HepG2 (cell line): ENCODE results near the gene MZT1. TPM values are rescaled to one million over a fixed set of nuclear protein-coding genes. Genes with fewer than 3 reads are reported as not detected.

ENCODE experiments used
- FOXK1 ChIP-seq: sonication (generic); formaldehyde crosslinking; IDR thresholded peaks from 2 replicates; pipeline ENCODE4 v1.4.0; 2020; ENCODE audit warnings: low read depth, missing genetic modification reagents, borderline replicate concordance
- GATAD1 ChIP-seq: IDR thresholded peaks from 2 replicates; pipeline ENCODE4 v1.6.1; 2016; ENCODE audit warnings: missing genetic modification reagents, missing compliant biosample characterization
- GZF1 ChIP-seq: sonication (generic); formaldehyde crosslinking; IDR thresholded peaks from 2 replicates; pipeline ENCODE4 v1.5.1; 2020; ENCODE audit warnings: mild to moderate bottlenecking, missing genetic modification reagents
- KLF11 ChIP-seq: IDR thresholded peaks from 2 replicates; pipeline ENCODE4 v1.6.1; 2016; ENCODE audit warnings: missing compliant biosample characterization
- MIER3 ChIP-seq: IDR thresholded peaks from 2 replicates; pipeline ENCODE4 v1.6.1; 2016; ENCODE audit warnings: missing compliant biosample characterization, borderline replicate concordance
- MTF2 ChIP-seq: sonication (generic); formaldehyde crosslinking; IDR thresholded peaks from 2 replicates; pipeline ENCODE4 v1.5.0; 2020; ENCODE audit warnings: missing genetic modification reagents, borderline replicate concordance
- NFATC3 ChIP-seq: sonication (generic); formaldehyde crosslinking; IDR thresholded peaks from 2 replicates; pipeline ENCODE4 v1.5.1; 2020; ENCODE audit warnings: mild to moderate bottlenecking, missing genetic modification reagents
- SNAI1 ChIP-seq: sonication (generic); formaldehyde crosslinking; IDR thresholded peaks from 2 replicates; pipeline ENCODE4 v1.5.0; 2020; ENCODE audit warnings: mild to moderate bottlenecking, missing genetic modification reagents, borderline replicate concordance
- SPEN ChIP-seq: sonication (generic); formaldehyde crosslinking; IDR thresholded peaks from 2 replicates; pipeline ENCODE4 v1.5.1; 2020; ENCODE audit warnings: low read depth, mild to moderate bottlenecking, missing genetic modification reagents
- SRSF9 ChIP-seq: fragments of 200-400 bp; formaldehyde crosslinking; IDR thresholded peaks from 2 replicates; pipeline ENCODE4 v1.6.1; 2018; ENCODE audit warnings: borderline replicate concordance, mild to moderate bottlenecking, low read depth, low read length; ENCODE audit not compliant: insufficient read depth, poor library complexity, severe bottlenecking
- TCF7L2 ChIP-seq: IDR thresholded peaks from 2 replicates; pipeline ENCODE4 v1.6.1; 2011; ENCODE audit warnings: mild to moderate bottlenecking, low read depth, low read length, moderate library complexity
- TMF1 ChIP-seq: sonication (generic); formaldehyde crosslinking; IDR thresholded peaks from 2 replicates; pipeline ENCODE4 v1.8.1; 2022; ENCODE audit warnings: low read depth, missing genetic modification reagents
- ZFP36L2 ChIP-seq: sonication (generic); formaldehyde crosslinking; IDR thresholded peaks from 2 replicates; pipeline ENCODE4 v1.4.0; 2020; ENCODE audit warnings: missing genetic modification reagents
- ZNF180 ChIP-seq: sonication (generic); formaldehyde crosslinking; IDR thresholded peaks from 2 replicates; pipeline ENCODE4 v1.4.0; 2020; ENCODE audit warnings: low read depth, missing genetic modification reagents, borderline replicate concordance
- ZNF234 ChIP-seq: sonication (generic); formaldehyde crosslinking; conservative IDR thresholded peaks from 2 replicates; pipeline ENCODE4 v1.5.1; 2020; ENCODE audit warnings: mild to moderate bottlenecking, missing genetic modification reagents
- ZNF260 ChIP-seq: sonication (generic); formaldehyde crosslinking; IDR thresholded peaks from 2 replicates; pipeline ENCODE4 v1.4.0; 2020; ENCODE audit warnings: missing genetic modification reagents, low read depth, mild to moderate bottlenecking, borderline replicate concordance
- ZNF605 ChIP-seq: sonication (generic); formaldehyde crosslinking; IDR thresholded peaks from 2 replicates; pipeline ENCODE4 v1.8.0; 2022; ENCODE audit warnings: mild to moderate bottlenecking, missing genetic modification reagents
- ZNF607 ChIP-seq: sonication (generic); formaldehyde crosslinking; IDR thresholded peaks from 2 replicates; pipeline ENCODE4 v1.5.1; 2020; ENCODE audit warnings: missing genetic modification reagents, mild to moderate bottlenecking, borderline replicate concordance
- polyA plus RNA-seq, 8 experiments: library from polyadenylated mRNA; depleted of rRNA in 3 of 8; stranded (reverse) in 7 of 8; unstranded in 1 of 8; fragments of >200 nt; fragmentation: Illumina TruSeq in 4 of 8; extraction: Trizol in 4 of 8; gene quantifications; 2 replicates each; pipeline versions ENCODE4 v1.2.1 to v1.2.3, GENCODE V29; 2011 to 2016; ENCODE audit warnings: low read depth in 4 of 8, missing spikeins in 1 of 8, mixed read lengths in 1 of 8; ENCODE audit not compliant: insufficient read depth in 1 of 8
- total RNA-seq, 5 experiments: library from RNA; depleted of rRNA; stranded (reverse); fragments of >200 nt; fragmentation: Illumina TruSeq; extraction: Trizol; gene quantifications; 2 replicates each; pipeline ENCODE4 v1.2.3, GENCODE V29; 2016; ENCODE audit warnings: low read depth in 1 of 5
- TF ChIP-seq, protein P1 (sequence below): sonication (generic); formaldehyde crosslinking; IDR thresholded peaks from 2 replicates; pipeline ENCODE4 v1.4.0; 2020; ENCODE audit warnings: missing genetic modification reagents
- TF ChIP-seq, protein P2 (sequence below): sonication (generic); IDR thresholded peaks from 2 replicates; pipeline ENCODE4 v1.6.1; 2016; ENCODE audit warnings: low read depth, borderline replicate concordance
- TF ChIP-seq, protein P3 (sequence below): sonication (generic); formaldehyde crosslinking; IDR thresholded peaks from 2 replicates; pipeline ENCODE4 v1.4.0; 2020; ENCODE audit warnings: low read depth, mild to moderate bottlenecking, missing genetic modification reagents
- TF ChIP-seq, protein P4 (sequence below): sonication (generic); formaldehyde crosslinking; IDR thresholded peaks from 2 replicates; pipeline ENCODE4 v1.4.0; 2020; ENCODE audit warnings: mild to moderate bottlenecking, missing genetic modification reagents
- TF ChIP-seq, protein P5 (sequence below): sonication (generic); formaldehyde crosslinking; IDR thresholded peaks from 2 replicates; pipeline ENCODE4 v1.8.0; 2022; ENCODE audit warnings: missing genetic modification reagents, mild to moderate bottlenecking, moderate library complexity, borderline replicate concordance
- TF ChIP-seq, protein P6 (sequence below): sonication (generic); formaldehyde crosslinking; IDR thresholded peaks from 2 replicates; pipeline ENCODE4 v1.4.0; 2020; ENCODE audit warnings: missing genetic modification reagents, borderline replicate concordance

MZT1 gene
- total and polyA plus RNA-seq, 2 of the 13 experiments (the other 11 are each of a cell fraction or from before 2014, with no cell fraction given), result 11.7 to 17.2 TPM

DNA sequence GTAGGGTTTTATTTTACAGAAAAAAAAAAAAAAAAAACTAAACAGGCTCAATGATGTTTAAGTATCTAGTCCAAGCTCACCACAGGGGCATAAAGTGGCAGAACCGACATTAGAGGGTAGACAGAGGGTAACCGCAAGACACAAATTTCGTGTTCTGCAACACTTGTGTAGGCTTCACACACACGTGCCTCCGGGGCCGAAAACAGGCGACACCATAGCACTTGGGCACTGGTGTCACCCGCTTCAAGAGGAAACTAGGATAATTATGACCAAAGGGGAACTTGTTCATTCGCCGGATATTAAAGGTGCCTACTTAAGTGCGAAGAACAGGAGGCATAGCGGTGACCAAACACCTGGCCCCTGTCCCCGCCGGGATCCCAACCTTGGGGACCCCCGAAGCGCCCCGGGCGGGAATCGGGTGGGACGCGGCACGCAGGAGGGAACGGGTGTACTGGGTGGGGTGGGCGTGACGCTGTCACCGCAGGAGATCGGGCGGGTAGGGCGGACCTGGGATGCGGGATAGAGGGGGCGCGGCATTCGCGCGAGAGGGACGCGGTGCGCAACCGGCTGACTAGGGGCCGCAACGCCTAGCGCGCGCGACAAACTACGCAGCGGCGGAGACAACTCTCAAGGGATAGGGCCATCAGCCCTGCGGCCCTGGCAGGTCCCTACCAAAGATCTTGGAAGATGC, 558 bp downstream of the MZT1 start (continued):
- TF ChIP-seq NFATC3 (no peak), GZF1 (CRISPR knock-in tag) (no peak), TMF1 (CRISPR knock-in tag) (no peak), ZNF180 (no peak), MIER3 (CRISPR knock-in tag) (no peak), TCF7L2 (no peak), SRSF9 (no peak), GATAD1 (CRISPR knock-in tag) (no peak), MTF2 (CRISPR knock-in tag) (no peak), FOXK1 (CRISPR knock-in tag) (no peak), ZNF607 (0 out of 2 replicates have a peak, but pooled peaks have one; percentile 60), ZNF234 (CRISPR knock-in tag) (no peak), ZNF260 (no peak), SPEN (CRISPR knock-in tag) (no peak), SNAI1 (CRISPR knock-in tag) (0 out of 2 replicates have a peak, but pooled peaks have one; percentile 2), ZFP36L2 (CRISPR knock-in tag) (no peak), KLF11 (CRISPR knock-in tag) (no peak), ZNF605 (CRISPR knock-in tag) (no peak)
- TF ChIP-seq, protein P1, sequence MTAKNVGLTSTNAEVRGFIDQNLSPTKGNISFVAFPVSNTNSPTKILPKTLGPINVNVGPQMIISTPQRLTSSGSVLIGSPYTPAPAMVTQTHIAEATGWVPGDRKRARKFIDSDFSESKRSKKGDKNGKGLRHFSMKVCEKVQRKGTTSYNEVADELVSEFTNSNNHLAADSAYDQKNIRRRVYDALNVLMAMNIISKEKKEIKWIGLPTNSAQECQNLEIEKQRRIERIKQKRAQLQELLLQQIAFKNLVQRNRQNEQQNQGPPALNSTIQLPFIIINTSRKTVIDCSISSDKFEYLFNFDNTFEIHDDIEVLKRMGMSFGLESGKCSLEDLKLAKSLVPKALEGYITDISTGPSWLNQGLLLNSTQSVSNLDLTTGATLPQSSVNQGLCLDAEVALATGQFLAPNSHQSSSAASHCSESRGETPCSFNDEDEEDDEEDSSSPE, result no peak
- TF ChIP-seq, protein P2, sequence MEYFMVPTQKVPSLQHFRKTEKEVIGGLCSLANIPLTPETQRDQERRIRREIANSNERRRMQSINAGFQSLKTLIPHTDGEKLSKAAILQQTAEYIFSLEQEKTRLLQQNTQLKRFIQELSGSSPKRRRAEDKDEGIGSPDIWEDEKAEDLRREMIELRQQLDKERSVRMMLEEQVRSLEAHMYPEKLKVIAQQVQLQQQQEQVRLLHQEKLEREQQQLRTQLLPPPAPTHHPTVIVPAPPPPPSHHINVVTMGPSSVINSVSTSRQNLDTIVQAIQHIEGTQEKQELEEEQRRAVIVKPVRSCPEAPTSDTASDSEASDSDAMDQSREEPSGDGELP, result no peak
- TF ChIP-seq, protein P3, sequence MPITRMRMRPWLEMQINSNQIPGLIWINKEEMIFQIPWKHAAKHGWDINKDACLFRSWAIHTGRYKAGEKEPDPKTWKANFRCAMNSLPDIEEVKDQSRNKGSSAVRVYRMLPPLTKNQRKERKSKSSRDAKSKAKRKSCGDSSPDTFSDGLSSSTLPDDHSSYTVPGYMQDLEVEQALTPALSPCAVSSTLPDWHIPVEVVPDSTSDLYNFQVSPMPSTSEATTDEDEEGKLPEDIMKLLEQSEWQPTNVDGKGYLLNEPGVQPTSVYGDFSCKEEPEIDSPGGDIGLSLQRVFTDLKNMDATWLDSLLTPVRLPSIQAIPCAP (CRISPR knock-in tag), result no peak
- TF ChIP-seq, protein P4, sequence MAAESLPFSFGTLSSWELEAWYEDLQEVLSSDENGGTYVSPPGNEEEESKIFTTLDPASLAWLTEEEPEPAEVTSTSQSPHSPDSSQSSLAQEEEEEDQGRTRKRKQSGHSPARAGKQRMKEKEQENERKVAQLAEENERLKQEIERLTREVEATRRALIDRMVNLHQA (CRISPR knock-in tag), result no peak
- TF ChIP-seq, protein P5, sequence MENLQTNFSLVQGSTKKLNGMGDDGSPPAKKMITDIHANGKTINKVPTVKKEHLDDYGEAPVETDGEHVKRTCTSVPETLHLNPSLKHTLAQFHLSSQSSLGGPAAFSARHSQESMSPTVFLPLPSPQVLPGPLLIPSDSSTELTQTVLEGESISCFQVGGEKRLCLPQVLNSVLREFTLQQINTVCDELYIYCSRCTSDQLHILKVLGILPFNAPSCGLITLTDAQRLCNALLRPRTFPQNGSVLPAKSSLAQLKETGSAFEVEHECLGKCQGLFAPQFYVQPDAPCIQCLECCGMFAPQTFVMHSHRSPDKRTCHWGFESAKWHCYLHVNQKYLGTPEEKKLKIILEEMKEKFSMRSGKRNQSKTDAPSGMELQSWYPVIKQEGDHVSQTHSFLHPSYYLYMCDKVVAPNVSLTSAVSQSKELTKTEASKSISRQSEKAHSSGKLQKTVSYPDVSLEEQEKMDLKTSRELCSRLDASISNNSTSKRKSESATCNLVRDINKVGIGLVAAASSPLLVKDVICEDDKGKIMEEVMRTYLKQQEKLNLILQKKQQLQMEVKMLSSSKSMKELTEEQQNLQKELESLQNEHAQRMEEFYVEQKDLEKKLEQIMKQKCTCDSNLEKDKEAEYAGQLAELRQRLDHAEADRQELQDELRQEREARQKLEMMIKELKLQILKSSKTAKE (CRISPR knock-in tag), result 0 out of 2 replicates have a peak, but pooled peaks have one; percentile 15
- TF ChIP-seq, protein P6, sequence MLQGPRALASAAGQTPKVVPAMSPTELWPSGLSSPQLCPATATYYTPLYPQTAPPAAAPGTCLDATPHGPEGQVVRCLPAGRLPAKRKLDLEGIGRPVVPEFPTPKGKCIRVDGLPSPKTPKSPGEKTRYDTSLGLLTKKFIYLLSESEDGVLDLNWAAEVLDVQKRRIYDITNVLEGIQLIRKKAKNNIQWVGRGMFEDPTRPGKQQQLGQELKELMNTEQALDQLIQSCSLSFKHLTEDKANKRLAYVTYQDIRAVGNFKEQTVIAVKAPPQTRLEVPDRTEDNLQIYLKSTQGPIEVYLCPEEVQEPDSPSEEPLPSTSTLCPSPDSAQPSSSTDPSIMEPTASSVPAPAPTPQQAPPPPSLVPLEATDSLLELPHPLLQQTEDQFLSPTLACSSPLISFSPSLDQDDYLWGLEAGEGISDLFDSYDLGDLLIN (CRISPR knock-in tag), result no peak
